HG02884 (cell line): ENCODE data around the gene PAN2.
"Not testable (repeated sequence)": the region's sequence is repeated elsewhere in the genome, so short reads cannot be mapped to it uniquely, and the experiment has no call there.

Experiments
- ATAC-seq: cut with Tn5 transposase; IDR thresholded peaks from one replicate; pipeline ENCODE4 v1.9.1; 2021; ENCODE audit warnings: mild to moderate bottlenecking, moderate library complexity; ENCODE audit not compliant: unreplicated experiment

Gene PAN2

GRCh38 chr12:56347255-56347654 lies 13.5 kb upstream of the PAN2 start:
- ATAC-seq: not testable (repeated sequence)

- no peak for ATAC-seq
These were observed 12.9 kb upstream of the PAN2 start for GRCh38 chr12:56346675-56347074.

- ATAC-seq: not testable (repeated sequence)
These were observed 8.5 kb upstream of the PAN2 start for GRCh38 chr12:56342290-56342689.

GRCh38 chr12:56341616-56342015 lies 7.8 kb upstream of the PAN2 start:
- no peak for ATAC-seq

- ATAC-seq: no peak
These were observed 5.3 kb upstream of the PAN2 start for GRCh38 chr12:56339158-56339422.

- ATAC-seq: no peak
These were observed 4.7 kb upstream of the PAN2 start, which contains the start of gene IL23A for GRCh38 chr12:56338308-56339157. Gene IL23A (plus strand): TSS chr12:56338884. CDS start chr12:56339045, 161 bp downstream.

- no peak for ATAC-seq
These were observed 4.0 kb upstream of the PAN2 start for GRCh38 chr12:56337753-56338251.

GRCh38 chr12:56336361-56337167 lies 2.8 kb upstream of the PAN2 start:
- ATAC-seq: no peak

GRCh38 chr12:56335527-56335926 lies 1.7 kb upstream of the PAN2 start:
- not testable (repeated sequence) for ATAC-seq

- no peak for ATAC-seq
These were observed 642 bp upstream of the PAN2 start for GRCh38 chr12:56334490-56334793.

GRCh38 chr12:56333197-56333678 lies 562 bp downstream of the PAN2 start:
- ATAC-seq: no peak

- ATAC-seq: no peak
These were observed 1.1 kb downstream of the PAN2 start for GRCh38 chr12:56332512-56333196.

- ATAC-seq: no peak
These were observed 2.8 kb downstream of the PAN2 start for GRCh38 chr12:56330936-56331490.

- ATAC-seq: no peak
These were observed 7.3 kb downstream of the PAN2 start for GRCh38 chr12:56326533-56326932.

GRCh38 chr12:56326126-56326525 lies 7.7 kb downstream of the PAN2 start:
- ATAC-seq: no peak

GRCh38 chr12:56324206-56324605 lies 9.6 kb downstream of the PAN2 start:
- no peak for ATAC-seq

GRCh38 chr12:56321610-56322009 lies 12.2 kb downstream of the PAN2 start:
- ATAC-seq: not testable (repeated sequence)

- no peak for ATAC-seq
These were observed 12.8 kb downstream of the PAN2 start for GRCh38 chr12:56321027-56321426.

GRCh38 chr12:56317675-56318074 lies 16.1 kb downstream of the PAN2 start:
- ATAC-seq: no peak

GRCh38 chr12:56315622-56316473 lies 18.0 kb downstream of the PAN2 start, which contains the start of gene CNPY2:
Gene CNPY2 (minus strand): TSS chr12:56315988. CDS start chr12:56315217, 771 bp downstream.
- ATAC-seq: peak; percentile 89
